Endothelial cell of umbilical vein (primary cell): ENCODE data around the gene SLC39A13.

Experiments used
- EZH2 ChIP-seq: IDR thresholded peaks from 2 replicates; pipeline ENCODE4 v1.6.1; 2012; ENCODE audit warnings: borderline replicate concordance, low read depth, mild to moderate bottlenecking, moderate library complexity, low read length, inconsistent platforms; ENCODE audit not compliant: severe bottlenecking
- POLR2A ChIP-seq: IDR thresholded peaks from 2 replicates; pipeline ENCODE4 v1.6.1; 2012; ENCODE audit warnings: low read depth, mild to moderate bottlenecking, control low read depth, low read length

DNA sequence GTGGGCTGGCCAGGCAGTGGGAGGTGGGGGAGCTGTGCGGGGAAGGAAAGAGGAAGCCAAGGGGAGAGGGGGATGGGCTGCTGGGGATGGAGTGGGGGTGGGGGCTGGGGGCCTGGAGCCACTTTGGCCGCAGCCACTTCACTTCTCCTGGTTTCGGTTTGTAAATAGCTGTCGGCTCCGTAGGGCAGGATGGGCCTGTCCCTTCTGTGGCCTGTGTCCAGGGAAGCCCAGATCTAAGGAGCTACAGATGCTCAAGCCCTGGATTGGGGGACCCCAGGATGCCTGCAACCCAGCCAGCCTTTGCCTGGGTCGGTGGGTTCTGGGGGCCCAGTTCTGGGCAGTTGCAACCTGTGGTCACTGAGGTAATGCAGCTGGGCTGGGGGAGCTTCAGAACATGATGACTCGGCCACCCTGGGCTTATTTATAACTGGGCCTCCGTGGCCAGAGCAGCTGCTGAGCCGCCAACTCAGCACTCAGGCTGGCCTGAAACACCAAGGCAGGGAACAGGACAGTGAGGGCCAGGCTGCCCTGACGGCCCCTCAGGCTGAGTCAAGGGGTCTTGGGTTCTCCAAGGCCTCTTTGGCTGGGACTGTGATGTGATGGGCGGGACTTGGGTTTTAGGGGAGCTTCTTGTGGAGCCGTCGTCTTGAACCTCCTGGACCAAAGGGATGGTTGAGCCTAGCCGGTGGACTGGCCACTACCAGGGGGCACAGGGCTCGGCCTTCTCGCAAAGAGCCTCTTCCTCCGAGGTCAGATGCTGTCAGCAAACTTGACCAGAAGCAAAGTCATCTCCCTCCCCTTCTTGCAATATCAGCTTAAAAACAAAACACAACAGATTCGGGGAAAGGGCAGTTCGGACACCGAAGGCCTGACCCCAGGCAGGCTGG is 15.0 kb upstream of the SLC39A13 start:
- TF ChIP-seq POLR2A (no peak), EZH2 (no peak)
